SU-DHL-6 (cell line): ENCODE data around the gene SENP7.
A peak's percentile ranks its signal among the peaks of the same experiment; 100 is the strongest.

Experiments
- H2AFZ ChIP-seq: fragments of 200-600 bp; sonication (generic); 2 replicates; pipeline ENCODE4 v1.6.1; 2014; ENCODE audit warnings: low read depth, mild to moderate bottlenecking, moderate library complexity, mixed read lengths, antibody characterized with exemption, low read length; ENCODE audit not compliant: severe bottlenecking
- H3F3A ChIP-seq: fragments of 200-600 bp; shearing (Covaris generic); 2 replicates; pipeline ENCODE4 v1.6.0; 2016; ENCODE audit warnings: antibody characterized with exemption, mild to moderate bottlenecking; ENCODE audit not compliant: insufficient read depth
- H3K27ac ChIP-seq: fragments of 200-600 bp; sonication (generic); 2 replicates; pipeline ENCODE4 v1.5.1; 2016; ENCODE audit warnings: low read depth, mild to moderate bottlenecking, low read length, moderate library complexity, mixed read lengths
- H3K27me3 ChIP-seq: fragments of 200-600 bp; sonication (generic), shearing (Covaris generic); 2 replicates; pipeline ENCODE4 v1.6.0; 2014; ENCODE audit warnings: mild to moderate bottlenecking, low read length
- H3K36me3 ChIP-seq: fragments of 200-600 bp; sonication (generic); 2 replicates; pipeline ENCODE4 v1.6.1; 2014; ENCODE audit warnings: mild to moderate bottlenecking, low read length, mixed read lengths
- H3K4me2 ChIP-seq: fragments of 300-600, 200-600 bp; shearing (Covaris generic), sonication (generic); 2 replicates; pipeline ENCODE4 v1.6.0; 2014; ENCODE audit warnings: low read length, low read depth, mild to moderate bottlenecking; ENCODE audit not compliant: poor library complexity, severe bottlenecking
- H3K4me3 ChIP-seq: fragments of 200-600 bp; sonication (generic); 2 replicates; pipeline ENCODE4 v1.5.1; 2014; ENCODE audit warnings: antibody characterized with exemption, low read length, mild to moderate bottlenecking, mixed read lengths; ENCODE audit not compliant: insufficient read depth, poor library complexity, severe bottlenecking
- H3K79me2 ChIP-seq: fragments of 200-600 bp; sonication (generic); 2 replicates; pipeline ENCODE4 v1.6.1; 2014; ENCODE audit warnings: mild to moderate bottlenecking, low read length, moderate library complexity; ENCODE audit not compliant: insufficient read depth
- H3K9ac ChIP-seq: fragments of 200-600 bp; sonication (generic); 2 replicates; pipeline ENCODE4 v1.7.0; 2014; ENCODE audit warnings: mild to moderate bottlenecking, low read length
- H3K9me2 ChIP-seq: fragments of 200-600 bp; sonication (generic); replicated peaks from 2 replicates; pipeline ENCODE4 v1.6.1; 2014; ENCODE audit warnings: low read length; ENCODE audit not compliant: insufficient read depth
- H3K9me3 ChIP-seq: fragments of 200-600 bp; sonication (generic); 2 replicates; pipeline ENCODE4 v1.6.1; 2014; ENCODE audit warnings: low read length, mixed read lengths; ENCODE audit not compliant: insufficient read depth
- H4K20me1 ChIP-seq: fragments of 200-600 bp; sonication (generic); 2 replicates; pipeline ENCODE4 v1.6.1; 2014; ENCODE audit warnings: low read depth, mild to moderate bottlenecking, antibody characterized with exemption, low read length, moderate library complexity, mixed read lengths
- EZH2phosphoT487 ChIP-seq: fragments of 200-600 bp; sonication (generic), shearing (Covaris generic); conservative IDR thresholded peaks from 2 replicates; pipeline ENCODE4 v1.6.1; 2018; ENCODE audit warnings: mild to moderate bottlenecking, antibody characterized with exemption, low read length, moderate library complexity, mixed read lengths
- TF ChIP-seq, protein P1 (sequence below): fragments of 200-600 bp; sonication (generic); IDR thresholded peaks from one replicate; pipeline ENCODE4 v1.5.1; 2017; ENCODE audit warnings: antibody characterized with exemption, mild to moderate bottlenecking, low read length, moderate library complexity; ENCODE audit not compliant: insufficient read depth, poor library complexity, severe bottlenecking

Gene SENP7

DNA sequence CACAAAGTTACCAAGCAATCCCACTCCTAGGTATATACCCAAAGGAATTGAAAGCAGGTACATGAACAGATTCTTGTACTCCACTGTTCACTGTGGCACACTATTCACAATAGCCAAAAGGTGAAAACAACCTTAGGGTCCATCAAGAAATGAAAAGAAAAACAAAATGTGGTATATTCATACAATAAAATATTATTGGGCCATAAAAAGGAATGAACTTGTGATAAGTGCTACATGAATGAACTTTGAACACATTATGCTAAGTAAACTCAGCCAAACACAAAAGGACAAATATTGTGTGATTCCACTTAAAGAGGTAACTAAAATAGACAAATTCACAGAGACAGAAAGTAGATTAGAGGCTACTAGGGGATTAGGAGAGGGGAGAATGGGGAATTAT, 137.4 kb downstream of the SENP7 start:
- Histone ChIP-seq H3K9ac (no peak overlapping the region), H3K4me3 (no peak overlapping the region), H3K9me3 (no peaks in the 10 kb centered on the region), H3K27me3 (no peaks in the 10 kb centered on the region), H3K4me2 (no peak overlapping the region), H3K27ac (no peak overlapping the region), H3K36me3 (no peaks in the 10 kb centered on the region), H3K9me2 (no peaks in the 10 kb centered on the region), H4K20me1 (no peaks in the 10 kb centered on the region), H3K79me2 (no peaks in the 10 kb centered on the region), H2AFZ (no peak overlapping the region), H3F3A (no peaks in the 10 kb centered on the region)
- TF ChIP-seq, protein P1, sequence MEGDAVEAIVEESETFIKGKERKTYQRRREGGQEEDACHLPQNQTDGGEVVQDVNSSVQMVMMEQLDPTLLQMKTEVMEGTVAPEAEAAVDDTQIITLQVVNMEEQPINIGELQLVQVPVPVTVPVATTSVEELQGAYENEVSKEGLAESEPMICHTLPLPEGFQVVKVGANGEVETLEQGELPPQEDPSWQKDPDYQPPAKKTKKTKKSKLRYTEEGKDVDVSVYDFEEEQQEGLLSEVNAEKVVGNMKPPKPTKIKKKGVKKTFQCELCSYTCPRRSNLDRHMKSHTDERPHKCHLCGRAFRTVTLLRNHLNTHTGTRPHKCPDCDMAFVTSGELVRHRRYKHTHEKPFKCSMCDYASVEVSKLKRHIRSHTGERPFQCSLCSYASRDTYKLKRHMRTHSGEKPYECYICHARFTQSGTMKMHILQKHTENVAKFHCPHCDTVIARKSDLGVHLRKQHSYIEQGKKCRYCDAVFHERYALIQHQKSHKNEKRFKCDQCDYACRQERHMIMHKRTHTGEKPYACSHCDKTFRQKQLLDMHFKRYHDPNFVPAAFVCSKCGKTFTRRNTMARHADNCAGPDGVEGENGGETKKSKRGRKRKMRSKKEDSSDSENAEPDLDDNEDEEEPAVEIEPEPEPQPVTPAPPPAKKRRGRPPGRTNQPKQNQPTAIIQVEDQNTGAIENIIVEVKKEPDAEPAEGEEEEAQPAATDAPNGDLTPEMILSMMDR, result no peak
- no peak for TF ChIP-seq EZH2phosphoT487

DNA sequence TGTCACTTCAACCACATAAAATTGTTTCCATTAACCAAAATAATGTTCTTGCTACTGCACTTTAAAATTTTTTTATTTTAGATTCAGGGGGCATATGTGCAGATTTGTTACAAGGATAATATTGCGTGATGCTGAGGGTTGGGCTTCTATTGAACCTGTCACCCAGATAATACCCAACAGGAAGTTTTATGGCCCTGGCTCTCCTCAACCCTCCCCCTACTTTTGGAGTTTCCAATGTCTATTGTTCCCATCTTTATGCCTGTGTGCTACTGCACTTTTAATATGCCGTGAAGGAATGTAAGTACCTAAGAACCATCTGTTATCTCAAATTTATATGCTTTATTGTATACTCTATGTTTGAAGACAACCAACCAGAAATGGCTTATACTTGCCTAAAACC, 150.6 kb downstream of the SENP7 start:
- no peak overlapping the region for H2AFZ ChIP-seq
- H3K36me3 ChIP-seq, result peaks cover 7% of the 10 kb centered on the region; the same call in 1 of the 2 replicates
- H4K20me1 ChIP-seq, result no peaks in the 10 kb centered on the region
- no peaks in the 10 kb centered on the region for H3K9me2 ChIP-seq
- H3K27ac ChIP-seq, result no peak overlapping the region
- no peak overlapping the region for H3K4me2 ChIP-seq
- H3K9me3 ChIP-seq, result no peaks in the 10 kb centered on the region
- H3K27me3 ChIP-seq, result no peaks in the 10 kb centered on the region
- TF ChIP-seq EZH2phosphoT487, result no peak
- TF ChIP-seq, protein P1, result no peak
- H3K4me3 ChIP-seq, result no peak overlapping the region
- H3K9ac ChIP-seq, result no peak overlapping the region
- no peaks in the 10 kb centered on the region for H3F3A ChIP-seq
- no peaks in the 10 kb centered on the region for H3K79me2 ChIP-seq

DNA sequence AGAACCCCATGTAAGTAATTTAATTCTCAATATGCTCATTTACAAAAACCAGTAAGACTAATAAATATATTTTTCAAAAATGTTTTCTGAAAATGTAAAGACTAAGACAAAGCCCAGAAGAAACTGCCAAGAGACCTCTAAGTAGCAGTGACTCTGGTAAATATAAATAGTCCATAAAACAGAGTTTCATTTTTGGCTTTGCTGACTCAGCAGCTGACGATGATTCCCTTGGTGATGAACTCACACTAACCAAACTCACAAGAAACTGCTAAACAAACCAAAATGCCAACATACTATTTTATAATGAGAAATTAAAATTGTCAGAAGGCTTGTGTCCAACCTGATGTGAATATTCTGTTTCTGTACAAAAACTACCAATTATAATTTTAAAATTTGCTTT, 161.2 kb downstream of the SENP7 start:
- H2AFZ ChIP-seq, result no peak overlapping the region
- no peaks in the 10 kb centered on the region for H3K36me3 ChIP-seq
- H4K20me1 ChIP-seq, result no peaks in the 10 kb centered on the region
- H3K4me2 ChIP-seq, result peak overlapping the region; percentile 27
- TF ChIP-seq, protein P1, result no peak
- no peak for TF ChIP-seq EZH2phosphoT487
- H3K9ac ChIP-seq, result no peak overlapping the region
- no peak overlapping the region for H3K27ac ChIP-seq
- H3K27me3 ChIP-seq, result no peaks in the 10 kb centered on the region
- H3K9me2 ChIP-seq, result no peaks in the 10 kb centered on the region
- H3K79me2 ChIP-seq, result no peaks in the 10 kb centered on the region
- no peaks in the 10 kb centered on the region for H3K9me3 ChIP-seq
- H3F3A ChIP-seq, result peaks cover 4% of the 10 kb centered on the region; the same call in 1 of the 2 replicates
- H3K4me3 ChIP-seq, result no peak overlapping the region

DNA sequence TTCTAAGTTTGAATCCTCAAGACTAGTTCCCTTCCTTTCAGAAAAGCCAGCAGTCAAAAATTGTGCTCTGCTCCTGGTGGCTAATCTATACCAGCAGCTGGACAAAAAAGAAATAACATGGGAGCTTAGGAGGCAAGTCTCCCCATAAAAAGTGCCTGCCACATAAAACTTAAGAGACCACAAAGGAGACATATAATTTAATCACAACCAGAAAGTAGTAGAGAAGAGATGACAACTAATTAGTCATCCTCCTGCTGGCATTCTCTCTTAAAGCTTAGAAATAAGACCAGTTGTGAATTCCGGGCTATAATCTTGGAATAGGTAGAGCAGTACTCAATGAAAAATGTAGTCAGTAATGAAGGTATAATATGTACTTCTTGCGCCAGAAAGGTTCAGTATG, 172.4 kb downstream of the SENP7 start:
- Histone ChIP-seq H3K9ac (no peak overlapping the region), H3K79me2 (no peaks in the 10 kb centered on the region), H3K4me2 (no peak overlapping the region), H3K9me3 (no peaks in the 10 kb centered on the region), H3F3A (no peaks in the 10 kb centered on the region), H3K27me3 (no peaks in the 10 kb centered on the region), H3K27ac (no peak overlapping the region), H2AFZ (no peak overlapping the region), H3K36me3 (peaks cover 2% of the 10 kb centered on the region; the same call in 1 of the 2 replicates), H3K4me3 (no peak overlapping the region), H3K9me2 (no peaks in the 10 kb centered on the region), H4K20me1 (no peaks in the 10 kb centered on the region)
- no peak for TF ChIP-seq EZH2phosphoT487
- TF ChIP-seq, protein P1, result no peak
